ENCODE results near the gene GNPDA1.

GRCh38 chr5:141961466-141961865 is 51.4 kb downstream of the GNPDA1 start:
- TF ChIP-seq CTCF (IDR thresholded peaks at IDR 0.05) (no peak), POLR2A (IDR thresholded peaks at IDR 0.05) (no peak)

All from body of pancreas (tissue), 4 donors.